ENCODE data around the gene SFXN3. TPM values are rescaled to one million over a fixed set of nuclear protein-coding genes. Genes with fewer than 3 reads are reported as not detected.

Gene SFXN3
- total and polyA plus RNA-seq, 2 experiments from 2014 or later = 93.6 to 102 TPM

- TF ChIP-seq EZH2 (IDR thresholded peaks at IDR 0.05; ENCODE audit: borderline replicate concordance) = no peak
- TF ChIP-seq EZH2phosphoT487 (IDR thresholded peaks at IDR 0.05; ENCODE audit: low read depth, severe bottlenecking, unreplicated experiment) = no peak
- TF ChIP-seq, protein P1, sequence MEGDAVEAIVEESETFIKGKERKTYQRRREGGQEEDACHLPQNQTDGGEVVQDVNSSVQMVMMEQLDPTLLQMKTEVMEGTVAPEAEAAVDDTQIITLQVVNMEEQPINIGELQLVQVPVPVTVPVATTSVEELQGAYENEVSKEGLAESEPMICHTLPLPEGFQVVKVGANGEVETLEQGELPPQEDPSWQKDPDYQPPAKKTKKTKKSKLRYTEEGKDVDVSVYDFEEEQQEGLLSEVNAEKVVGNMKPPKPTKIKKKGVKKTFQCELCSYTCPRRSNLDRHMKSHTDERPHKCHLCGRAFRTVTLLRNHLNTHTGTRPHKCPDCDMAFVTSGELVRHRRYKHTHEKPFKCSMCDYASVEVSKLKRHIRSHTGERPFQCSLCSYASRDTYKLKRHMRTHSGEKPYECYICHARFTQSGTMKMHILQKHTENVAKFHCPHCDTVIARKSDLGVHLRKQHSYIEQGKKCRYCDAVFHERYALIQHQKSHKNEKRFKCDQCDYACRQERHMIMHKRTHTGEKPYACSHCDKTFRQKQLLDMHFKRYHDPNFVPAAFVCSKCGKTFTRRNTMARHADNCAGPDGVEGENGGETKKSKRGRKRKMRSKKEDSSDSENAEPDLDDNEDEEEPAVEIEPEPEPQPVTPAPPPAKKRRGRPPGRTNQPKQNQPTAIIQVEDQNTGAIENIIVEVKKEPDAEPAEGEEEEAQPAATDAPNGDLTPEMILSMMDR (IDR thresholded peaks at IDR 0.05; ENCODE audit: poor library complexity) = no peak
- Histone ChIP-seq H3K4me2 (peak within 1 kb of the TSS; percentile 90), H3K79me2 (peaks cover 19% of the 10 kb centered on the region), H3K4me1 (ENCODE audit: insufficient read depth) (peaks cover 31% of the 10 kb centered on the region), H3K27me3 (no peaks in the 10 kb centered on the region), H3K27ac (peak within 1 kb of the TSS; percentile 98), H4K20me1 (ENCODE audit: insufficient read depth, poor library complexity, severe bottlenecking) (no peaks in the 10 kb centered on the region), H3K9me3 (ENCODE audit: low read depth) (no peaks in the 10 kb centered on the region), H2AFZ (peak within 1 kb of the TSS; percentile 84), H3K36me3 (replicated peaks; ENCODE audit: insufficient read depth, low read depth) (no peaks in the 10 kb centered on the region), H3K4me3 (peak within 1 kb of the TSS; percentile 80), H3K9me2 (replicated peaks; ENCODE audit: insufficient read depth) (no peaks in the 10 kb centered on the region)
- 16% methylated on average over 27 of the region's 31 CpGs for WGBS (ENCODE audit: low lambda C conversion rate, missing lambda C conversion rate)
- peak; percentile 80 for DNase-seq (ENCODE audit: low spot score)
Measured at GRCh38 chr10:101061624-101062231, 30.7 kb downstream of the SFXN3 start, which contains the start of gene KAZALD1. Gene KAZALD1 (plus strand): TSS chr10:101061989. CDS start chr10:101062593, 604 bp downstream.

GRCh38 chr10:101062232-101063049 is 31.4 kb downstream of the SFXN3 start:
- Histone ChIP-seq H3K4me3 (peak overlapping the region; percentile 34), H3K9me2 (replicated peaks; ENCODE audit: insufficient read depth) (no peaks in the 10 kb centered on the region), H3K36me3 (replicated peaks; ENCODE audit: insufficient read depth, low read depth) (no peaks in the 10 kb centered on the region), H3K9me3 (ENCODE audit: low read depth) (no peaks in the 10 kb centered on the region), H3K4me1 (ENCODE audit: insufficient read depth) (peaks cover 31% of the 10 kb centered on the region), H3K79me2 (peaks cover 19% of the 10 kb centered on the region), H3K27ac (peak overlapping the region; percentile 98), H4K20me1 (ENCODE audit: insufficient read depth, poor library complexity, severe bottlenecking) (no peaks in the 10 kb centered on the region), H3K4me2 (peak overlapping the region; percentile 90), H2AFZ (no peak overlapping the region), H3K27me3 (no peaks in the 10 kb centered on the region)
- no peak for TF ChIP-seq EZH2 (IDR thresholded peaks at IDR 0.05; ENCODE audit: borderline replicate concordance)
- no peak for TF ChIP-seq EZH2phosphoT487 (IDR thresholded peaks at IDR 0.05; ENCODE audit: low read depth, severe bottlenecking, unreplicated experiment)
- TF ChIP-seq, protein P1 (IDR thresholded peaks at IDR 0.05; ENCODE audit: poor library complexity) = peak; percentile 62
- WGBS (ENCODE audit: low lambda C conversion rate, missing lambda C conversion rate) = 8% methylated on average over 63 of the region's 63 CpGs
- DNase-seq (ENCODE audit: low spot score) = peak; percentile 89

DNA sequence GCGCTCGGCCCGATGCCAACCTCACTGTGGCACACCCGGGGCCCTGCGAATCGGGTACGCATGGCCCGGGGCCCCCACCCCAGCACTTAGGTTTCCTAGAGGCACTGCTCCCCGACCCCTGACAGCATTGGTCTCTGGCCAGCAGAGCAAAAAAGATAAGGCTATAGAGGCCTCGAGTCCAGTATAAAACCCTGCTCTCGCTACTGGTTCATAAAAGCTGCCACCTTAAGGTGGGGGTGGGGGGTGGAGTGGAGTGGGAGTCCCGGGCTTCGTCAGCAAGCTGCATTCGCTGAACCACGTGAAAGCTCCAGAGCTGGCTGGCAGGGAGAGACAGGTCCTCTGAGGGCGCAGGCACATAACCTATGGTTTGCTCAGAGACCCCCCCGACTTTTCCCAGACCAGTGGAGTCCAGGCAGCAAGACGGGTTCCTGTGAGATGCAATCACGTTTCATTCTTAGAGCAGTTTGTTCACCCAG is 32.1 kb downstream of the SFXN3 start:
- Histone ChIP-seq H3K4me1 (ENCODE audit: insufficient read depth) (peaks cover 31% of the 10 kb centered on the region), H3K27ac (peak overlapping the region; percentile 98), H3K9me2 (replicated peaks; ENCODE audit: insufficient read depth) (no peaks in the 10 kb centered on the region), H2AFZ (no peak overlapping the region), H3K27me3 (no peaks in the 10 kb centered on the region), H3K79me2 (peaks cover 19% of the 10 kb centered on the region), H3K9me3 (ENCODE audit: low read depth) (no peaks in the 10 kb centered on the region), H4K20me1 (ENCODE audit: insufficient read depth, poor library complexity, severe bottlenecking) (no peaks in the 10 kb centered on the region), H3K4me3 (peak overlapping the region; percentile 34), H3K36me3 (replicated peaks; ENCODE audit: insufficient read depth, low read depth) (no peaks in the 10 kb centered on the region), H3K4me2 (peak overlapping the region; percentile 90)
- DNase-seq (ENCODE audit: low spot score) = no peak
- TF ChIP-seq, protein P1 (IDR thresholded peaks at IDR 0.05; ENCODE audit: poor library complexity) = no peak
- TF ChIP-seq EZH2 (IDR thresholded peaks at IDR 0.05; ENCODE audit: borderline replicate concordance) = no peak
- TF ChIP-seq EZH2phosphoT487 (IDR thresholded peaks at IDR 0.05; ENCODE audit: low read depth, severe bottlenecking, unreplicated experiment) = no peak
- WGBS (ENCODE audit: low lambda C conversion rate, missing lambda C conversion rate) = 27% methylated on average over 19 of the region's 19 CpGs
